Activated CD4-positive, alpha-beta T cell treated with anti-CD3 and anti-CD28 coated beads, Interleukin-2, Interleukin-6, amounts not matched to agents 100 ng/mL and 50 ng/mL, durations not matched to agents 16 hours and 8 hours (primary cell): ENCODE data around the gene FAM171A1.
"Not testable (repeated sequence)": the region's sequence is repeated elsewhere in the genome, so short reads cannot be mapped to it uniquely, and the experiment has no call there.

Source experiments
- DNase-seq: peaks from one replicate; pipeline ENCODE4 v3.0.0-alpha.2; 2020

Gene FAM171A1

GRCh38 chr10:15316145-15316544, 54.9 kb downstream of the FAM171A1 start:
- no peak for DNase-seq

GRCh38 chr10:15315286-15315685, 55.8 kb downstream of the FAM171A1 start:
- DNase-seq: no peak

GRCh38 chr10:15314482-15315045, 56.5 kb downstream of the FAM171A1 start:
- DNase-seq: no peak

GRCh38 chr10:15313843-15314242, 57.2 kb downstream of the FAM171A1 start:
- DNase-seq: no peak

GRCh38 chr10:15313047-15313446, 58.0 kb downstream of the FAM171A1 start:
- no peak for DNase-seq

- no peak for DNase-seq
Measured at GRCh38 chr10:15311569-15312280, 59.4 kb downstream of the FAM171A1 start.

- no peak for DNase-seq
Measured at GRCh38 chr10:15310776-15311568, 60.1 kb downstream of the FAM171A1 start.

- no peak for DNase-seq
Measured at GRCh38 chr10:15309221-15309620, 61.9 kb downstream of the FAM171A1 start.

GRCh38 chr10:15306735-15307280, 64.3 kb downstream of the FAM171A1 start:
- DNase-seq: no peak

- no peak for DNase-seq
Measured at GRCh38 chr10:15305634-15306033, 65.5 kb downstream of the FAM171A1 start.

- DNase-seq: no peak
Measured at GRCh38 chr10:15305161-15305560, 65.9 kb downstream of the FAM171A1 start.

GRCh38 chr10:15302188-15302956, 68.7 kb downstream of the FAM171A1 start:
- not testable (repeated sequence) for DNase-seq

GRCh38 chr10:15300697-15301096, 70.4 kb downstream of the FAM171A1 start:
- DNase-seq: no peak

- DNase-seq: no peak
Measured at GRCh38 chr10:15300145-15300544, 70.9 kb downstream of the FAM171A1 start.

- DNase-seq: no peak
Measured at GRCh38 chr10:15296701-15297100, 74.4 kb downstream of the FAM171A1 start.

- no peak for DNase-seq
Measured at GRCh38 chr10:15295537-15296325, 75.4 kb downstream of the FAM171A1 start.

GRCh38 chr10:15293862-15294842, 76.9 kb downstream of the FAM171A1 start:
- no peak for DNase-seq

GRCh38 chr10:15290671-15291070, 80.4 kb downstream of the FAM171A1 start:
- DNase-seq: no peak

GRCh38 chr10:15290150-15290549, 80.9 kb downstream of the FAM171A1 start:
- DNase-seq: no peak

GRCh38 chr10:15280974-15281373, 90.1 kb downstream of the FAM171A1 start:
- no peak for DNase-seq

- DNase-seq: no peak
Measured at GRCh38 chr10:15280462-15280861, 90.6 kb downstream of the FAM171A1 start.
